Astrocyte (in vitro differentiated cells and primary cell): ENCODE results near the gene CYP4F12. TPM values are rescaled to one million over a fixed set of nuclear protein-coding genes. Genes with fewer than 3 reads are reported as not detected.

Source experiments
- DNase-seq: peaks from one replicate; pipeline ENCODE4 v3.0.0-alpha.2; 2010; ENCODE audit warnings: low read depth
- FAIRE-seq: peaks from 2 replicates; lab custom pipeline; 2011; peaks lifted over from hg19 to GRCh38; lab: Jason Lieb, UNC
- H2AFZ ChIP-seq: 2 replicates; pipeline ENCODE4 v1.6.0; 2012; ENCODE audit warnings: low read depth, low read length, inconsistent platforms
- H3K27ac ChIP-seq: 2 replicates; pipeline ENCODE4 v1.5.1; 2011; ENCODE audit warnings: low read depth, low read length, inconsistent platforms
- H3K27me3 ChIP-seq: 2 replicates; pipeline ENCODE4 v1.6.0; 2011; ENCODE audit warnings: low read length, inconsistent platforms; ENCODE audit not compliant: insufficient read depth
- H3K36me3 ChIP-seq: 2 replicates; pipeline ENCODE4 v1.5.1; 2011; ENCODE audit warnings: low read length, inconsistent platforms; ENCODE audit not compliant: insufficient read depth
- H3K4me1 ChIP-seq: 2 replicates; pipeline ENCODE4 v1.5.1; 2011; ENCODE audit warnings: low read length, inconsistent platforms; ENCODE audit not compliant: insufficient read depth
- H3K4me2 ChIP-seq: 2 replicates; pipeline ENCODE4 v1.6.0; 2012; ENCODE audit warnings: low read length, inconsistent platforms
- H3K4me3 ChIP-seq: 2 replicates; pipeline ENCODE4 v1.5.1; 2011; ENCODE audit warnings: low read depth, mild to moderate bottlenecking, low read length, inconsistent platforms; ENCODE audit not compliant: insufficient read depth
- H3K79me2 ChIP-seq: 2 replicates; pipeline ENCODE4 v1.6.0; 2012; ENCODE audit warnings: mild to moderate bottlenecking, low read length, inconsistent platforms; ENCODE audit not compliant: insufficient read depth
- H3K9ac ChIP-seq: 2 replicates; pipeline ENCODE4 v1.6.0; 2012; ENCODE audit warnings: mild to moderate bottlenecking, low read length, inconsistent platforms
- H3K9me3 ChIP-seq: 2 replicates; pipeline ENCODE4 v1.5.1; 2012; ENCODE audit warnings: low read depth, mild to moderate bottlenecking, low read length, inconsistent platforms; ENCODE audit not compliant: insufficient read depth
- H4K20me1 ChIP-seq: 2 replicates; pipeline ENCODE4 v1.6.0; 2012; ENCODE audit warnings: low read length, inconsistent platforms; ENCODE audit not compliant: insufficient read depth
- H3K27ac Mint-ChIP-seq: one replicate; pipeline ENCODE4 v1.8.0; 2021; ENCODE audit warnings: mild to moderate bottlenecking, mixed read lengths; ENCODE audit not compliant: unreplicated experiment
- H3K27me3 Mint-ChIP-seq: one replicate; pipeline ENCODE4 v1.8.0; 2021; ENCODE audit warnings: low read depth, mixed read lengths; ENCODE audit not compliant: unreplicated experiment
- H3K36me3 Mint-ChIP-seq: one replicate; pipeline ENCODE4 v1.8.0; 2021; ENCODE audit warnings: low read depth, mixed read lengths; ENCODE audit not compliant: unreplicated experiment
- H3K4me1 Mint-ChIP-seq: one replicate; pipeline ENCODE4 v1.8.0; 2021; ENCODE audit warnings: low read depth, mixed read lengths; ENCODE audit not compliant: unreplicated experiment
- H3K4me3 Mint-ChIP-seq: one replicate; pipeline ENCODE4 v1.8.0; 2021; ENCODE audit warnings: mild to moderate bottlenecking, moderate library complexity, mixed read lengths; ENCODE audit not compliant: unreplicated experiment
- H3K9me3 Mint-ChIP-seq: one replicate; pipeline ENCODE4 v1.8.0; 2021; ENCODE audit warnings: mild to moderate bottlenecking, mixed read lengths; ENCODE audit not compliant: unreplicated experiment
- EZH2 ChIP-seq: IDR thresholded peaks from 2 replicates; pipeline ENCODE4 v1.6.1; 2012; ENCODE audit warnings: mild to moderate bottlenecking, low read length, inconsistent platforms; ENCODE audit not compliant: insufficient read depth
- total RNA-seq: library from RNA; stranded (reverse); gene quantifications from 2 replicates; pipeline ENCODE4 v1.2.1, GENCODE V29; 2021
- TF ChIP-seq, protein P1 (sequence below): IDR thresholded peaks from 2 replicates; pipeline ENCODE4 v1.5.1; 2011; ENCODE audit warnings: low read depth, mild to moderate bottlenecking, inconsistent platforms, low read length, moderate library complexity; ENCODE audit not compliant: insufficient read depth

Gene CYP4F12
- total RNA-seq, 1 donor from 2014 or later = not detected

- Mint-ChIP-seq H3K27me3 (no peaks in the 10 kb centered on the region), H3K36me3 (no peaks in the 10 kb centered on the region), H3K4me3 (no peak overlapping the region), H3K9me3 (peaks cover 19% of the 10 kb centered on the region), H3K4me1 (no peaks in the 10 kb centered on the region), H3K27ac (no peak overlapping the region)
- Histone ChIP-seq H3K36me3 (no peaks in the 10 kb centered on the region), H3K79me2 (no peaks in the 10 kb centered on the region), H3K4me2 (no peak overlapping the region), H3K9me3 (peaks cover 8% of the 10 kb centered on the region), H2AFZ (no peak overlapping the region), H4K20me1 (no peaks in the 10 kb centered on the region), H3K9ac (no peak overlapping the region), H3K27me3 (no peaks in the 10 kb centered on the region), H3K4me1 (no peaks in the 10 kb centered on the region), H3K4me3 (no peak overlapping the region), H3K27ac (no peak overlapping the region)
- DNase-seq (no peak), FAIRE-seq (no peak)
- TF ChIP-seq, protein P1, sequence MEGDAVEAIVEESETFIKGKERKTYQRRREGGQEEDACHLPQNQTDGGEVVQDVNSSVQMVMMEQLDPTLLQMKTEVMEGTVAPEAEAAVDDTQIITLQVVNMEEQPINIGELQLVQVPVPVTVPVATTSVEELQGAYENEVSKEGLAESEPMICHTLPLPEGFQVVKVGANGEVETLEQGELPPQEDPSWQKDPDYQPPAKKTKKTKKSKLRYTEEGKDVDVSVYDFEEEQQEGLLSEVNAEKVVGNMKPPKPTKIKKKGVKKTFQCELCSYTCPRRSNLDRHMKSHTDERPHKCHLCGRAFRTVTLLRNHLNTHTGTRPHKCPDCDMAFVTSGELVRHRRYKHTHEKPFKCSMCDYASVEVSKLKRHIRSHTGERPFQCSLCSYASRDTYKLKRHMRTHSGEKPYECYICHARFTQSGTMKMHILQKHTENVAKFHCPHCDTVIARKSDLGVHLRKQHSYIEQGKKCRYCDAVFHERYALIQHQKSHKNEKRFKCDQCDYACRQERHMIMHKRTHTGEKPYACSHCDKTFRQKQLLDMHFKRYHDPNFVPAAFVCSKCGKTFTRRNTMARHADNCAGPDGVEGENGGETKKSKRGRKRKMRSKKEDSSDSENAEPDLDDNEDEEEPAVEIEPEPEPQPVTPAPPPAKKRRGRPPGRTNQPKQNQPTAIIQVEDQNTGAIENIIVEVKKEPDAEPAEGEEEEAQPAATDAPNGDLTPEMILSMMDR = no peak
- no peak for TF ChIP-seq EZH2
Measured at GRCh38 chr19:15639596-15639995, 33.3 kb upstream of the CYP4F12 start.

- H3K4me3 Mint-ChIP-seq = no peak within 1 kb of the TSS
- H3K9me3 ChIP-seq = peaks cover 9% of the 10 kb centered on the region
- H3K4me2 ChIP-seq = no peak within 1 kb of the TSS
- H3K79me2 ChIP-seq = no peaks in the 10 kb centered on the region
- H3K9ac ChIP-seq = no peak within 1 kb of the TSS
- H3K4me1 ChIP-seq = no peaks in the 10 kb centered on the region
- no peak within 1 kb of the TSS for H2AFZ ChIP-seq
- no peak within 1 kb of the TSS for H3K27ac ChIP-seq
- H3K36me3 Mint-ChIP-seq = no peaks in the 10 kb centered on the region
- no peaks in the 10 kb centered on the region for H4K20me1 ChIP-seq
- no peaks in the 10 kb centered on the region for H3K27me3 ChIP-seq
- no peaks in the 10 kb centered on the region for H3K4me1 Mint-ChIP-seq
- FAIRE-seq = no peak
- DNase-seq = no peak
- no peaks in the 10 kb centered on the region for H3K27me3 Mint-ChIP-seq
- no peaks in the 10 kb centered on the region for H3K36me3 ChIP-seq
- H3K27ac Mint-ChIP-seq = no peak within 1 kb of the TSS
- no peak within 1 kb of the TSS for H3K4me3 ChIP-seq
- H3K9me3 Mint-ChIP-seq = peaks cover 19% of the 10 kb centered on the region
- no peak for TF ChIP-seq EZH2
- TF ChIP-seq, protein P1 = no peak
Measured at GRCh38 chr19:15640294-15640903, 32.5 kb upstream of the CYP4F12 start, which contains the start of gene CYP4F3. CYP4F3 (plus strand) TSS chr19:15640897; CDS start chr19:15641416, 519 bp downstream.

DNA sequence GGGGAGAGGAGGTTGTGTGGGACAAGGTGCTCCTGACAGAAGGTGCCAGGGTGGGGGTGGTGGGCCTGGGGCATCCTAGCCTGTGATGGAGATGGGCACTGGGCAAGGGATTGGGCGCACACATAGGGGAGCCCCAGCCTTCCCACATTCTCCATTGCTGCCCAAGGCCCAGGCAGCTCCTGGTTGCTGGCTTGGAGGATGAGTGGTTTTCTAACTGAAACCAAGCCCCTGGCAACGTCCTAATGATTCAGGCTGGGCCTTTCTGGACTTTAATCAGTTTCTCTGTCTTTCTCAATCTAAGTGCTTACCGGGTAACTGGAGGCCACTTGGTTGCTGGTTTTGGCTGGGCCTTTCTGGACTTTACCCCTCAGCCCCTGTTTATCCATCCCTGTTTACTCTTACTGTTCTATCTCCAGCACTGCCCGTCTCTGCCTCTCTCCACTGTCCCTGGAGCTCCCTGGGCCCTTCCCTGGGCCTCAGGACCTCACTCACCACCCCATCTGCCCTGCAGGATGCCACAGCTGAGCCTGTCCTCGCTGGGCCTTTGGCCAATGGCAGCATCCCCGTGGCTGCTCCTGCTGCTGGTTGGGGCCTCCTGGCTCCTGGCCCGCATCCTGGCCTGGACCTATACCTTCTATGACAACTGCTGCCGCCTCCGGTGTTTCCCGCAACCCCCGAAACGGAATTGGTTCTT, 31.8 kb upstream of the CYP4F12 start:
- Histone ChIP-seq H3K4me2 (no peak overlapping the region), H3K4me1 (no peaks in the 10 kb centered on the region), H3K79me2 (no peaks in the 10 kb centered on the region), H3K36me3 (no peaks in the 10 kb centered on the region), H2AFZ (no peak overlapping the region), H3K27me3 (no peaks in the 10 kb centered on the region), H3K4me3 (no peak overlapping the region), H3K9ac (no peak overlapping the region), H4K20me1 (no peaks in the 10 kb centered on the region), H3K9me3 (peaks cover 9% of the 10 kb centered on the region), H3K27ac (no peak overlapping the region)
- H3K4me1 Mint-ChIP-seq = no peaks in the 10 kb centered on the region
- no peaks in the 10 kb centered on the region for H3K36me3 Mint-ChIP-seq
- DNase-seq (no peak), FAIRE-seq (no peak)
- no peaks in the 10 kb centered on the region for H3K27me3 Mint-ChIP-seq
- TF ChIP-seq, protein P1 = no peak
- TF ChIP-seq EZH2 = no peak
- peaks cover 19% of the 10 kb centered on the region for H3K9me3 Mint-ChIP-seq
- H3K27ac Mint-ChIP-seq = no peak overlapping the region
- no peak overlapping the region for H3K4me3 Mint-ChIP-seq
